Astrocyte (in vitro differentiated cells and primary cell): ENCODE measurements around the gene ZFHX3.

Experiments
- EZH2 ChIP-seq: IDR thresholded peaks from 2 replicates; pipeline ENCODE4 v1.6.1; 2012; ENCODE audit warnings: mild to moderate bottlenecking, low read length, inconsistent platforms; ENCODE audit not compliant: insufficient read depth
- TF ChIP-seq, protein P1 (sequence below): IDR thresholded peaks from 2 replicates; pipeline ENCODE4 v1.5.1; 2011; ENCODE audit warnings: low read depth, mild to moderate bottlenecking, inconsistent platforms, low read length, moderate library complexity; ENCODE audit not compliant: insufficient read depth

DNA sequence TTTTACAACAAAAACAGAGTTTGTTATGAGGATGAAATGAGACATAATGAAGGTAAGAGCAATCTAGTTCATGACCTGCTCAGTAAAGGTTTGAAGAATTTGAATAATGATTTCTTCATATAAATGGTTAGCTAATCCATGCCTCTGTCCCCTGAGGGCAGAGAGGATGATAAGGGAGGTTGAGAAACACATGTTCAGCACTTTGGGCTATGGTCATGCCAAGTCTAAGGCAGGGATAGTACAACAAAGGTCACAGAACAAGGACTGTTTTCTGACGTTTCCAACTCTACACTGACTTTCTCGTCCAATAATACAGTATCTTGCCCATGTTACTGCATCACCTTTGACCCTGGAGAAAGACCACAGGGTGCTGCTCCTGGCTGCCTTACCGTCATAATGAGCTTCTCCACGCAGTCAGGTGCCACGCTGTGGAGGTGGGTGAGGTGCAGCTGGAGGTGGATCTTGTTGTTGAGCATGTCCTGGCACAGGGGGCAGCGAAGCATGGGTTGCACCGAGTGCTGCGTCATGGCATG lies 236.7 kb downstream of the ZFHX3 start:
- TF ChIP-seq, protein P1, sequence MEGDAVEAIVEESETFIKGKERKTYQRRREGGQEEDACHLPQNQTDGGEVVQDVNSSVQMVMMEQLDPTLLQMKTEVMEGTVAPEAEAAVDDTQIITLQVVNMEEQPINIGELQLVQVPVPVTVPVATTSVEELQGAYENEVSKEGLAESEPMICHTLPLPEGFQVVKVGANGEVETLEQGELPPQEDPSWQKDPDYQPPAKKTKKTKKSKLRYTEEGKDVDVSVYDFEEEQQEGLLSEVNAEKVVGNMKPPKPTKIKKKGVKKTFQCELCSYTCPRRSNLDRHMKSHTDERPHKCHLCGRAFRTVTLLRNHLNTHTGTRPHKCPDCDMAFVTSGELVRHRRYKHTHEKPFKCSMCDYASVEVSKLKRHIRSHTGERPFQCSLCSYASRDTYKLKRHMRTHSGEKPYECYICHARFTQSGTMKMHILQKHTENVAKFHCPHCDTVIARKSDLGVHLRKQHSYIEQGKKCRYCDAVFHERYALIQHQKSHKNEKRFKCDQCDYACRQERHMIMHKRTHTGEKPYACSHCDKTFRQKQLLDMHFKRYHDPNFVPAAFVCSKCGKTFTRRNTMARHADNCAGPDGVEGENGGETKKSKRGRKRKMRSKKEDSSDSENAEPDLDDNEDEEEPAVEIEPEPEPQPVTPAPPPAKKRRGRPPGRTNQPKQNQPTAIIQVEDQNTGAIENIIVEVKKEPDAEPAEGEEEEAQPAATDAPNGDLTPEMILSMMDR = no peak
- TF ChIP-seq EZH2 = no peak
